ENCODE results near the gene TBC1D12. TPM values are rescaled to one million over a fixed set of nuclear protein-coding genes. Genes with fewer than 3 reads are reported as not detected.
"Not testable (repeated sequence)": the region's sequence is repeated elsewhere in the genome, so short reads cannot be mapped to it uniquely, and the experiment has no call there.

The TBC1D12 gene
- total and polyA plus RNA-seq, 4 donors: 4.1 to 20.4 (median 8.8) TPM

DNA sequence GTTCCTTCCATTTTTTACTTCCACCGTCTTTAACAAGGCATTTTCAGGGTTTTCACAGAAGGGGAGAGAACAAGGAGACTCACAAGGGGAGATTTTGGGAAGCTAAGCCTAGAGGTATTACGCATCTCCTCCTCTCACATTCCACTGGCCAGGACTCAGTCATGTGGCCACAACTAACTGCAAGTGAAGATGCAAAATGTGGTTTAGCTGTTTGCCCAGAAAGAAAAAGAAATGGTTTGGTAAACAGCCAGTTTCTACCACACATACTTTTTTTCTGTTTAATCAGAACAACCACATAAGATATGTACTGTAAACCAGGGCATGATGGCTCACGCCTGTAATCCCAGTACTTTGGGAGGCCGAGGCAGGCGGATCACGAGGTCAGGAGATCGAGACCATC is 121.8 kb downstream of the TBC1D12 start:
- ATAC-seq (ENCODE audit: low FRiP score) (no peak), DNase-seq (no peak)
- Histone ChIP-seq H3K36me3 (ENCODE audit: control insufficient read depth in 1 of 2, insufficient read depth in 2 of 2, low read length in 1 of 2) (no peaks in the 10 kb centered on the region), H3K4me1 (ENCODE audit: control insufficient read depth in 1 of 2, insufficient read depth in 2 of 2, low read length in 2 of 2) (no peaks in the 10 kb centered on the region), H3K9me3 (ENCODE audit: control insufficient read depth, low read length) (no peaks in the 10 kb centered on the region), H3K27ac (ENCODE audit: low read depth in 1 of 2, low read length in 2 of 2) (no peak overlapping the region), H3K4me3 (ENCODE audit: low read length in 2 of 2) (no peak overlapping the region), H3K27me3 (ENCODE audit: control insufficient read depth in 1 of 2, insufficient read depth in 2 of 2, low read length in 1 of 2) (no peaks in the 10 kb centered on the region)
- 88 to 93% methylated on average over 7 of the region's 7 CpGs for WGBS, 2 donors
- intact Hi-C loops (cut with DNase I): no loop called here

DNA sequence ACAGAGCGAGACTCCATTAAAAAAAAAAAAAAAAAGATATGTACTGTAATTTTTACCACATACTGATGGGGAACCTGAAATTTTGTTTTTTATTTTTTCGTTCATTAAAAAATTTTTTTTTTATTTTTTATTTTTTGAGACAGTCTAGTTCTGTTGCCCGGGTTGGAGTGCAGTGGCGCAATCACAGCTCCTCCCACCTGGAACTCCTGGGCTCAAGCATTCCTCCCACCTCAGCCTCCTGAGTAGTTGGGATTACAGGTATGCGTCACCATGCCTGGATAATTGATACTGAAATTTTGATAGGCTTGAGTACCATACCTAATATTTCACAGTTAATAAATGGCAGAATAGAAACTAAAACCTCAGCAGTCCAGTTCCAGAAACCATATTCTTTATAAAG is 122.4 kb downstream of the TBC1D12 start:
- WGBS, 2 donors: 98% methylated on average over 5 of the region's 5 CpGs
- intact Hi-C loops (cut with DNase I): no loop called here
- no peaks in the 10 kb centered on the region for H3K9me3 ChIP-seq (ENCODE audit: control insufficient read depth, low read length)
- no peak overlapping the region for H3K4me3 ChIP-seq (ENCODE audit: low read length in 2 of 2)
- no peak overlapping the region for H3K27ac ChIP-seq (ENCODE audit: low read depth in 1 of 2, low read length in 2 of 2)
- no peak for ATAC-seq (ENCODE audit: low FRiP score)
- DNase-seq: no peak
- H3K36me3 ChIP-seq (ENCODE audit: control insufficient read depth in 1 of 2, insufficient read depth in 2 of 2, low read length in 1 of 2): no peaks in the 10 kb centered on the region
- no peaks in the 10 kb centered on the region for H3K4me1 ChIP-seq (ENCODE audit: control insufficient read depth in 1 of 2, insufficient read depth in 2 of 2, low read length in 2 of 2)
- no peaks in the 10 kb centered on the region for H3K27me3 ChIP-seq (ENCODE audit: control insufficient read depth in 1 of 2, insufficient read depth in 2 of 2, low read length in 1 of 2)

- intact Hi-C loops (cut with DNase I); H3K36me3 ChIP-seq (ENCODE audit: control insufficient read depth in 1 of 2, insufficient read depth in 2 of 2, low read length in 1 of 2): not testable (repeated sequence)
These were observed 129.2 kb downstream of the TBC1D12 start for GRCh38 chr10:94531550-94531949.

GRCh38 chr10:94533027-94533426 is 130.7 kb downstream of the TBC1D12 start:
- Histone ChIP-seq H3K27ac (ENCODE audit: low read depth in 1 of 2, low read length in 2 of 2) (no peak overlapping the region), H3K27me3 (ENCODE audit: control insufficient read depth in 1 of 2, insufficient read depth in 2 of 2, low read length in 1 of 2) (no peaks in the 10 kb centered on the region), H3K36me3 (ENCODE audit: control insufficient read depth in 1 of 2, insufficient read depth in 2 of 2, low read length in 1 of 2) (no peaks in the 10 kb centered on the region), H3K4me1 (ENCODE audit: control insufficient read depth in 1 of 2, insufficient read depth in 2 of 2, low read length in 2 of 2) (no peaks in the 10 kb centered on the region), H3K9me3 (ENCODE audit: control insufficient read depth, low read length) (no peaks in the 10 kb centered on the region), H3K4me3 (ENCODE audit: low read length in 2 of 2) (no peak overlapping the region)
- no peak for DNase-seq
- no peak for ATAC-seq (ENCODE audit: low FRiP score)
- 96 to 98% methylated on average over 1 of the region's 1 CpG for WGBS, 2 donors
- intact Hi-C loops (cut with DNase I): no loop called here

More at GRCh38 chr10:94531550-94531949, 129.2 kb downstream of the TBC1D12 start:
- not testable (repeated sequence) for ATAC-seq (ENCODE audit: low FRiP score); H3K9me3 ChIP-seq (ENCODE audit: control insufficient read depth, low read length); H3K27me3 ChIP-seq (ENCODE audit: control insufficient read depth in 1 of 2, insufficient read depth in 2 of 2, low read length in 1 of 2); H3K27ac ChIP-seq (ENCODE audit: low read depth in 1 of 2, low read length in 2 of 2); H3K4me1 ChIP-seq (ENCODE audit: control insufficient read depth in 1 of 2, insufficient read depth in 2 of 2, low read length in 2 of 2); H3K4me3 ChIP-seq (ENCODE audit: low read length in 2 of 2); DNase-seq

GRCh38 chr10:94542282-94542681 is 139.9 kb downstream of the TBC1D12 start:
- WGBS, 2 donors: 24 to 38% methylated on average over 2 of the region's 2 CpGs
- H3K27ac ChIP-seq (ENCODE audit: low read depth in 1 of 2, low read length in 2 of 2); H3K36me3 ChIP-seq (ENCODE audit: control insufficient read depth in 1 of 2, insufficient read depth in 2 of 2, low read length in 1 of 2); H3K9me3 ChIP-seq (ENCODE audit: control insufficient read depth, low read length); H3K4me3 ChIP-seq (ENCODE audit: low read length in 2 of 2); H3K4me1 ChIP-seq (ENCODE audit: control insufficient read depth in 1 of 2, insufficient read depth in 2 of 2, low read length in 2 of 2); DNase-seq; ATAC-seq (ENCODE audit: low FRiP score); H3K27me3 ChIP-seq (ENCODE audit: control insufficient read depth in 1 of 2, insufficient read depth in 2 of 2, low read length in 1 of 2); intact Hi-C loops (cut with DNase I): not testable (repeated sequence)

- 0 to 1% methylated on average over 48 of the region's 48 CpGs for WGBS, 2 donors
- intact Hi-C loops (cut with DNase I): no loop called here
- no peaks in the 10 kb centered on the region for H3K27me3 ChIP-seq (ENCODE audit: control insufficient read depth in 1 of 2, insufficient read depth in 2 of 2, low read length in 1 of 2)
- DNase-seq: peak; percentile 82 to 91
- peak; percentile 93 for ATAC-seq (ENCODE audit: low FRiP score)
- no peaks in the 10 kb centered on the region for H3K36me3 ChIP-seq (ENCODE audit: control insufficient read depth in 1 of 2, insufficient read depth in 2 of 2, low read length in 1 of 2)
- no peaks in the 10 kb centered on the region for H3K9me3 ChIP-seq (ENCODE audit: control insufficient read depth, low read length)
- peaks cover 0 to 3% of the 10 kb centered on the region in 2 donors for H3K4me1 ChIP-seq (ENCODE audit: control insufficient read depth in 1 of 2, insufficient read depth in 2 of 2, low read length in 2 of 2)
- H3K27ac ChIP-seq (ENCODE audit: low read depth in 1 of 2, low read length in 2 of 2): peak within 1 kb of the TSS in 1 of 2 donors; percentile 56
- peak within 1 kb of the TSS; percentile 61 to 84 for H3K4me3 ChIP-seq (ENCODE audit: low read length in 2 of 2)
These were observed 143.2 kb downstream of the TBC1D12 start, which contains the start of gene HELLS for GRCh38 chr10:94545391-94546048. Gene HELLS, plus strand, starts transcription at chr10:94545788. Its CDS starts 134 bp downstream, at chr10:94545922.

- ATAC-seq (ENCODE audit: low FRiP score): peak; percentile 12
- intact Hi-C loops (cut with DNase I): no loop called here
- H3K4me1 ChIP-seq (ENCODE audit: control insufficient read depth in 1 of 2, insufficient read depth in 2 of 2, low read length in 2 of 2): peaks cover 0 to 3% of the 10 kb centered on the region in 2 donors
- peak overlapping the region; percentile 61 to 84 for H3K4me3 ChIP-seq (ENCODE audit: low read length in 2 of 2)
- no peaks in the 10 kb centered on the region for H3K27me3 ChIP-seq (ENCODE audit: control insufficient read depth in 1 of 2, insufficient read depth in 2 of 2, low read length in 1 of 2)
- no peaks in the 10 kb centered on the region for H3K36me3 ChIP-seq (ENCODE audit: control insufficient read depth in 1 of 2, insufficient read depth in 2 of 2, low read length in 1 of 2)
- H3K9me3 ChIP-seq (ENCODE audit: control insufficient read depth, low read length): no peaks in the 10 kb centered on the region
- no peak for DNase-seq
- H3K27ac ChIP-seq (ENCODE audit: low read depth in 1 of 2, low read length in 2 of 2): no peak overlapping the region
- 2% methylated on average over 25 of the region's 25 CpGs for WGBS, 2 donors
These were observed 143.9 kb downstream of the TBC1D12 start for GRCh38 chr10:94546049-94546900.

DNA sequence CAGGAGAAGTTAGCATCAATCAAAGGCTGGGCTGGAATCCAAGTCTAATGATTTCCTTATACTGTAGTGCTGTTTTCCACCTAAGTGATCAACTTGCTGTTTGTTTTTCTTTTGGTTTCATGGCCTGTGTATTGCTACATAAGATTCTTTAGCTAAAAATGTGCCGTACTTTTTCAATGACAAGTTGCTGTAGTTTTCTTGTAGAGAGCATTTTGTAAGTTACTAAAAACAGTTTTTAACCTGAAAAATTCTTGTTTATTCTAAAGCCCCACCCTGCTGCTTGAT is 144.5 kb downstream of the TBC1D12 start:
- H3K4me3 ChIP-seq (ENCODE audit: low read length in 2 of 2): no peak overlapping the region
- DNase-seq: no peak
- H3K27ac ChIP-seq (ENCODE audit: low read depth in 1 of 2, low read length in 2 of 2): no peak overlapping the region
- no peak for ATAC-seq (ENCODE audit: low FRiP score)
- intact Hi-C loops (cut with DNase I): no loop called here
- no peaks in the 10 kb centered on the region for H3K36me3 ChIP-seq (ENCODE audit: control insufficient read depth in 1 of 2, insufficient read depth in 2 of 2, low read length in 1 of 2)
- 61 to 68% methylated on average over 1 of the region's 1 CpG for WGBS, 2 donors
- H3K9me3 ChIP-seq (ENCODE audit: control insufficient read depth, low read length): no peaks in the 10 kb centered on the region
- peaks cover 0 to 3% of the 10 kb centered on the region in 2 donors for H3K4me1 ChIP-seq (ENCODE audit: control insufficient read depth in 1 of 2, insufficient read depth in 2 of 2, low read length in 2 of 2)
- H3K27me3 ChIP-seq (ENCODE audit: control insufficient read depth in 1 of 2, insufficient read depth in 2 of 2, low read length in 1 of 2): no peaks in the 10 kb centered on the region

- no peak for ATAC-seq (ENCODE audit: low FRiP score)
- intact Hi-C loops (cut with DNase I): no loop called here
These were observed 146.9 kb downstream of the TBC1D12 start for GRCh38 chr10:94549221-94549620.

More at GRCh38 chr10:94549221-94549620, 146.9 kb downstream of the TBC1D12 start:
- no peak for DNase-seq
- no peak overlapping the region for H3K4me3 ChIP-seq (ENCODE audit: low read length in 2 of 2)
- H3K27ac ChIP-seq (ENCODE audit: low read depth in 1 of 2, low read length in 2 of 2): no peak overlapping the region
- no peaks in the 10 kb centered on the region for H3K27me3 ChIP-seq (ENCODE audit: control insufficient read depth in 1 of 2, insufficient read depth in 2 of 2, low read length in 1 of 2)
- H3K36me3 ChIP-seq (ENCODE audit: control insufficient read depth in 1 of 2, insufficient read depth in 2 of 2, low read length in 1 of 2): no peaks in the 10 kb centered on the region
- H3K4me1 ChIP-seq (ENCODE audit: control insufficient read depth in 1 of 2, insufficient read depth in 2 of 2, low read length in 2 of 2): peaks cover 0 to 3% of the 10 kb centered on the region in 2 donors
- H3K9me3 ChIP-seq (ENCODE audit: control insufficient read depth, low read length): no peaks in the 10 kb centered on the region

Data from aorta (tissue), 5 donors.